GM19025 (cell line): Measurements from ENCODE around the gene PTPRF.

Source experiments
- ATAC-seq: cut with Tn5 transposase; IDR thresholded peaks from one replicate; pipeline ENCODE4 v1.9.1; 2021; ENCODE audit warnings: mild to moderate bottlenecking, low read depth, moderate library complexity; ENCODE audit not compliant: unreplicated experiment

PTPRF gene

GRCh38 chr1:43572084-43572483, 41.4 kb downstream of the PTPRF start:
- no peak for ATAC-seq

GRCh38 chr1:43572538-43572937, 41.9 kb downstream of the PTPRF start:
- ATAC-seq = no peak

- no peak for ATAC-seq
Measured at GRCh38 chr1:43573066-43573800, 42.5 kb downstream of the PTPRF start.

- ATAC-seq = no peak
Measured at GRCh38 chr1:43576521-43576920, 45.8 kb downstream of the PTPRF start.

- no peak for ATAC-seq
Measured at GRCh38 chr1:43577655-43578542, 47.2 kb downstream of the PTPRF start.

GRCh38 chr1:43580039-43580438, 49.4 kb downstream of the PTPRF start:
- no peak for ATAC-seq

- peak; percentile 74 for ATAC-seq
Measured at GRCh38 chr1:43582162-43582566, 51.5 kb downstream of the PTPRF start.

GRCh38 chr1:43583058-43583457, 52.4 kb downstream of the PTPRF start:
- ATAC-seq = no peak

GRCh38 chr1:43584204-43584603, 53.5 kb downstream of the PTPRF start:
- no peak for ATAC-seq

- no peak for ATAC-seq
Measured at GRCh38 chr1:43585557-43585956, 54.9 kb downstream of the PTPRF start.

- ATAC-seq = no peak
Measured at GRCh38 chr1:43586136-43586731, 55.6 kb downstream of the PTPRF start.

- ATAC-seq = no peak
Measured at GRCh38 chr1:43587001-43587400, 56.3 kb downstream of the PTPRF start.

GRCh38 chr1:43587594-43587993, 56.9 kb downstream of the PTPRF start:
- no peak for ATAC-seq

GRCh38 chr1:43588592-43588991, 57.9 kb downstream of the PTPRF start:
- ATAC-seq = no peak

- no peak for ATAC-seq
Measured at GRCh38 chr1:43590388-43590925, 59.8 kb downstream of the PTPRF start.

- ATAC-seq = no peak
Measured at GRCh38 chr1:43591181-43591580, 60.5 kb downstream of the PTPRF start.

GRCh38 chr1:43592051-43592665, 61.5 kb downstream of the PTPRF start:
- ATAC-seq = no peak

GRCh38 chr1:43592974-43593683, 62.4 kb downstream of the PTPRF start:
- ATAC-seq = no peak

GRCh38 chr1:43596579-43596978, 65.9 kb downstream of the PTPRF start:
- ATAC-seq = no peak

GRCh38 chr1:43597028-43597427, 66.3 kb downstream of the PTPRF start:
- ATAC-seq = no peak
